GM12874 (cell line): ENCODE measurements around the gene NHERF2.

Source experiments
- TF ChIP-seq, protein P1 (sequence below): IDR thresholded peaks from 2 replicates; pipeline ENCODE4 v1.5.1; 2011; ENCODE audit warnings: low read depth, mild to moderate bottlenecking, control low read depth, low read length, moderate library complexity; ENCODE audit not compliant: insufficient read depth

The NHERF2 gene

DNA sequence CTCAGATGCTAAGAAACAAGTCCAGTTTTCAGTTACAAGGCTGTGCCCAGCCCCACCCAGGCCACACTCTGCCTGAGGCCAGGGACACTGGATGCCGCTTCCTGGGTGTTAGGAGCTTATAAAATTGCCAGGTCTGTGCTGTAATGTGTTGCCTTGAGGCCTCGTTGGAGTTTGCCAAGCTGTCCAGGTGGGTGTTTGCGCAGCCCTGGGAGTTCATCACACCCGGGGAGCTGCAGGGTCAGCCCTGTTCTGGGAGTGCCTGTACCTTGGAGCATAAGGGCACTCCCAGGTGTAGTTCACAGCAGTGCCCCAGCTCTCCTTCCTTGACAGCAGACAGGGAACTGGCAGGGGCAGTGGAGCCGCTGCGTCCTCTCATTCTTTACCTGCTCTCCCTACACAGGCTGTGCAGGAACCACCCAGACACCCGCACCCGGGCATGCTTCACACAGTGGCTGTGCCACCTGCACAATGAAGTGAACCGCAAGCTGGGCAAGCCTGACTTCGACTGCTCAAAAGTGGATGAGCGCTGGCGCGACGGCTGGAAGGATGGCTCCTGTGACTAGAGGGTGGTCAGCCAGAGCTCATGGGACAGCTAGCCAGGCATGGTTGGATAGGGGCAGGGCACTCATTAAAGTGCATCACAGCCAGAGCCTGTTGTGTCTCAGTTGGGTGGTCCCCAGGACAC lies 41.1 kb upstream of the NHERF2 start:
- TF ChIP-seq, protein P1, sequence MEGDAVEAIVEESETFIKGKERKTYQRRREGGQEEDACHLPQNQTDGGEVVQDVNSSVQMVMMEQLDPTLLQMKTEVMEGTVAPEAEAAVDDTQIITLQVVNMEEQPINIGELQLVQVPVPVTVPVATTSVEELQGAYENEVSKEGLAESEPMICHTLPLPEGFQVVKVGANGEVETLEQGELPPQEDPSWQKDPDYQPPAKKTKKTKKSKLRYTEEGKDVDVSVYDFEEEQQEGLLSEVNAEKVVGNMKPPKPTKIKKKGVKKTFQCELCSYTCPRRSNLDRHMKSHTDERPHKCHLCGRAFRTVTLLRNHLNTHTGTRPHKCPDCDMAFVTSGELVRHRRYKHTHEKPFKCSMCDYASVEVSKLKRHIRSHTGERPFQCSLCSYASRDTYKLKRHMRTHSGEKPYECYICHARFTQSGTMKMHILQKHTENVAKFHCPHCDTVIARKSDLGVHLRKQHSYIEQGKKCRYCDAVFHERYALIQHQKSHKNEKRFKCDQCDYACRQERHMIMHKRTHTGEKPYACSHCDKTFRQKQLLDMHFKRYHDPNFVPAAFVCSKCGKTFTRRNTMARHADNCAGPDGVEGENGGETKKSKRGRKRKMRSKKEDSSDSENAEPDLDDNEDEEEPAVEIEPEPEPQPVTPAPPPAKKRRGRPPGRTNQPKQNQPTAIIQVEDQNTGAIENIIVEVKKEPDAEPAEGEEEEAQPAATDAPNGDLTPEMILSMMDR = no peak

DNA sequence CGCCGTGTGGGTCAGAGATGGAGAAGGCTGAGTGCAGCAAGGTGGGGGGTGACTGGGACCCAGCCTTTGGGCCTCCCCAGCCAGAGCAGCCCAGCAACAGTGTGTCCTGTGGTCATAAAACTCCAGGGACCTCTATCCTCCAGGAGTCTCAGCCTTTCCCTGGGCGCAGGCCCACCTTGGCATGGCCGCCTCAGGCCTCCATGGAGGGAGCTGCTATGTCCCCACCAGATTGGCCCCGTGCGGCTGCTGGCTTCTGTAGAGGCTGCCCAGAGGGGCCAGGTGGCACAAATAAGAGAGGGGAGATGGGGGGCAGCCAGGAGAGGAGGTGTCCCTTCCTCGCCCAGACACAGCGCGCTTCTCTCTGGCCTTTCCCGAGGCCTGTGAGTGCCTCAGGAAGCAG lies 39.5 kb upstream of the NHERF2 start:
- TF ChIP-seq, protein P1 = no peak

DNA sequence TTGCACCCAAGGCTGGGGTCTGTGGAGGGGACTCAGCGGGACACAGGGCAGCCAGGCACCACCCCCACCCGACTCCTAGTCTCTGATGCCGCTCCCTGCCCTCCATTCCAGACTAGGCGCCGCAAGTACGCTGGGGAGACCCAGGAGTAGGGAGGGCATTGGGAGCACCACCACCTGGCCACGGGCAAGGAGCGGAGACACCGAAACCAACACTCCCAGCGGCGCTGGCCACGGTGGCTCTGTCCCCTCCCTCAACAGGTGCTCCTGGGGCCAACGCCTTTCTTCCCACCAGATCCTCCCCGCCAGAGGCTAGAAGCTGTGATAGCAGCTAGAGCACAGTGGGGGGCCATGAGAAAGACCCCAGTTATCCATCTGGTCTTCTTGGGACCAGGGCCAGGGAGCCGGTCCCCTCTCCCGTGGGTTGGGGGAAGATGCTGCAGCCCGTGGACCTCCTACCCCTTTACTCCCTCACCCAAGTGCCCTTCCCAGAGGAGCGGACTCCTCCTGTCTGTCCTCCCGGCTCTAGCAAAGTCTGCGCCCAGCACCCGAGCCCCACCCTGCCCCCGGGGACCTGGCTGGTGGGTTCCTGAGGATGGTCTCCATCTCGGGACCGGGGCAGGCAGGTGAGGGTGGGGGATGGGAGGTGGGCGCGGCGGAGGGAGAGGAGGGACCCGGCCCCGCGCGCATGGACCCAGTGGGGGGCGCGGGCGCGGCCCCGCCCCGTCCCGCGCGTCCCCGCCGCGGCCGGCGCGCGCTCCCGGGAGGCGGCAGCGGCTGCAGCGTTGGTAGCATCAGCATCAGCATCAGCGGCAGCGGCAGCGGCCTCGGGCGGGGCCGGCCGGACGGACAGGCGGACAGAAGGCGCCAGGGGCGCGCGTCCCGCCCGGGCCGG lies 37.2 kb upstream of the NHERF2 start, which contains the start of gene SYNGR3:
TSS of gene SYNGR3 (plus strand) at position 762 of the 892 bp plus-strand sequence. CDS start 133 bp downstream, outside the sequence.
- TF ChIP-seq, protein P1 = no peak

DNA sequence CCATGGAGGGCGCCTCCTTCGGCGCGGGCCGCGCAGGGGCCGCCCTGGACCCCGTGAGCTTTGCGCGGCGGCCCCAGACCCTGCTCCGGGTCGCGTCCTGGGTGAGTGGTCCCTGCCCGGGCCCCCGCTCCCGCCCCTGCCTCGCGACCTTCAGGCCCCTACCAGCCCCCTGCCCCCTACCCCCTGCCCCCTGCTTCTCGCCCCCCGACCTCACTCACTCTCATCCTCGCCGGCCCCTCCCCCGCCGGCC lies 36.7 kb upstream of the NHERF2 start:
- TF ChIP-seq, protein P1 = no peak

DNA sequence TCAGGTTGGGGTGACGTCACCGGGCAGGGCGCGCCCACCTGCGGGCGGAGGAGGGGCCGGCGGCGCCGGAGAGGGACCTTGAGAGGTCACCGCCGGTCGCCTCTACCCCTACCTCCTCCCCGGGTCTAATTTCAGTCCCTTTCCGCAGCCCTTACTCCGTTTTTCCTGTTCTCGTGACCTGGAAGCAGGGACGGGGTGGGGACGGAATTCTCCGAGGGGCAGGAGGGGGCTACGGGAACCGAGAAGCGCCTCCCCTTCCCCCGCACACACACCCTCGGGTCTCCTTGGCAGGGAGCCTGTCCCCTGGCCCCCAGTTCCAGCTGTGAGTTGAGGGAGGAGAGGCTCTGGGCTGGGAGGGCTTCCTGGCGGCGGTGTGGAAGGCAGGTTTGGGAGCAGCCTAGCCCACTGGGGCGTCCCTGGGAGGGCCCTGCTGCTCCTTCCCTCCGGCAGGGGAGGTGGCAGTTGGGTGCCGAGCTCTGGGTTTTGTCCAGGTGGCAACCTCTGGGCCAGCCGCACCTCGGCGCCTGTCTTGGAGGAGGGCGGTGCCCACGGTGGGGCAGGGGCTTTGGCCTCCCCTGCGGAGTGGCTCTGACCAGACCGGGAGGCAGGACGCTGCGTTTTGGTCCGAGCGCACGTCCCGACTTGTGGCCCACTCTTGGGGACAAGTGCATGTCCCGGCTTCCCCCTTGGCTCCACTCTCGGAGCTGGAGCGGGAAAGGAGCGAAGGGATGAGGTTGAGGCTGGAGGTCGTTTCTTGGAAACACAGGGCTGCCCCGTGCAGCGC lies 36.2 kb upstream of the NHERF2 start:
- TF ChIP-seq, protein P1 = no peak

DNA sequence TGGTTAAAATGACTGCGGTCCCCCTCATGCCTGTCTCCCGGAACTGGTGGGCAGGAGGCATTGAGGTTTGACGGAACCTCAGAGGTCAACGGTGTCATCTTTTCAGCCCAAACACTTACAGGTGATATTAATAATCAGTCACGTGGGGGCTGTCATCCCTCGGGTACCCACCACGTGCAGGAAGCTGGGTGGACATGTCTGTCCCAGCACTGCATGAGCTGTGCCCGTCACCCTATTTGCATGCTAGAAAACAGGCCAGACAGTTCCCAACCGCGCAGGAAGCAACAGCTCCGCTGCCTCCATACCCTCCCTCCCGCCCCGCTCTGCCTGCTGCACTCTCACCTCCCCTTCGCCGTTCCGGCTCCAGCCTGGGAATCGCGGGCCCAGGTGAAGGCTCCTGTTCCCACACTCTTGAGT lies 35.6 kb upstream of the NHERF2 start:
- TF ChIP-seq, protein P1 = no peak

DNA sequence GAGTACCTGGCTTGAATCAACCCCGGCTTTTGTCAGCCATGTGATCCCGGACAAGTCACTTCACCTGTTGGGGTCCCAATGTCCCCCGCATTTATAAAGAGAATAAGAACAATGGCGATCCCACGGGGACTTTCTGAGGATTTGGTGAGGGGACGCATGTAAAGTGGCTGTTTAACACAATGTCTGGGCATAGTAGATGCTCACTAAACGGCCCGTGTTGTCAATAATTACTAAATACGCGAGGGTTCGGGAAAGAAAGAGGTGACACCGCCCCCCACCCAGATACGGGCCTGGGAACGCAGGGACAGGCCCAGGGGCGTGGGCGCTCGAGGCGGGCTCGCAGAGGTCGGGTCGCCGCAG lies 35.1 kb upstream of the NHERF2 start:
- TF ChIP-seq, protein P1 = no peak
